PC-9 (cell line): ENCODE data around the gene CD86.

ENCODE experiments used
- CTCF ChIP-seq: fragments of 200-600 bp; sonication (generic); conservative IDR thresholded peaks from 2 replicates; pipeline ENCODE4 v1.6.1; 2017; ENCODE audit warnings: mixed run types, antibody characterized with exemption, mild to moderate bottlenecking, moderate library complexity
- EZH2 ChIP-seq: fragments of 200-600 bp; sonication (generic); IDR thresholded peaks from 2 replicates; pipeline ENCODE4 v1.8.0; 2017; ENCODE audit warnings: antibody characterized with exemption, low read depth

GRCh38 chr3:122111974-122112373 lies 56.8 kb downstream of the CD86 start:
- TF ChIP-seq CTCF (no peak), EZH2 (no peak)
